Hepatocyte (in vitro differentiated cells): ENCODE results near the gene SMIM44. TPM values are rescaled to one million over a fixed set of nuclear protein-coding genes. Genes with fewer than 3 reads are reported as not detected.

ENCODE experiments used
- DNase-seq: peaks from one replicate; pipeline ENCODE4 v3.0.0-alpha.2; 2016; ENCODE audit warnings: low spot score
- H2AFZ ChIP-seq: fragments of 200-600 bp; sonication (generic); 2 replicates; pipeline ENCODE4 v1.6.0; 2016; ENCODE audit warnings: antibody characterized with exemption, mild to moderate bottlenecking
- H3K27ac ChIP-seq: fragments of 200-600 bp; sonication (generic); 2 replicates; pipeline ENCODE4 v1.5.1; 2016; ENCODE audit warnings: mild to moderate bottlenecking
- H3K27me3 ChIP-seq: fragments of 200-600 bp; sonication (generic); 2 replicates; pipeline ENCODE4 v1.6.1; 2016
- H3K36me3 ChIP-seq: fragments of 200-600 bp; sonication (generic); replicated peaks from 2 replicates; pipeline ENCODE4 v1.5.1; 2016; ENCODE audit warnings: low read depth; ENCODE audit not compliant: insufficient read depth
- H3K4me1 ChIP-seq: fragments of 200-600 bp; sonication (generic); 2 replicates; pipeline ENCODE4 v1.5.1; 2016; ENCODE audit warnings: mild to moderate bottlenecking, moderate library complexity; ENCODE audit not compliant: insufficient read depth
- H3K4me2 ChIP-seq: fragments of 200-600 bp; sonication (generic); 2 replicates; pipeline ENCODE4 v1.6.0; 2016
- H3K4me3 ChIP-seq: fragments of 200-600 bp; sonication (generic); 2 replicates; pipeline ENCODE4 v1.5.1; 2016; ENCODE audit warnings: mild to moderate bottlenecking
- H3K79me2 ChIP-seq: fragments of 200-600 bp; sonication (generic); 2 replicates; pipeline ENCODE4 v1.6.0; 2017; ENCODE audit warnings: mild to moderate bottlenecking
- H3K9me2 ChIP-seq: fragments of 200-600 bp; sonication (generic); replicated peaks from 2 replicates; pipeline ENCODE4 v1.6.0; 2017; ENCODE audit warnings: mild to moderate bottlenecking; ENCODE audit not compliant: insufficient read depth
- H3K9me3 ChIP-seq: fragments of 200-600 bp; sonication (generic); 2 replicates; pipeline ENCODE4 v1.5.1; 2016; ENCODE audit warnings: low read depth, mild to moderate bottlenecking
- H4K20me1 ChIP-seq: fragments of 200-600 bp; sonication (generic); 2 replicates; pipeline ENCODE4 v1.6.0; 2016; ENCODE audit warnings: mild to moderate bottlenecking; ENCODE audit not compliant: insufficient read depth, poor library complexity, severe bottlenecking
- CTCF ChIP-seq: fragments of 200-600 bp; sonication (generic); IDR thresholded peaks from 2 replicates; pipeline ENCODE4 v1.5.1; 2016; ENCODE audit warnings: antibody characterized with exemption, mild to moderate bottlenecking; ENCODE audit not compliant: poor library complexity
- EZH2 ChIP-seq: fragments of 200-600 bp; sonication (generic); IDR thresholded peaks from 2 replicates; pipeline ENCODE4 v1.6.1; 2016; ENCODE audit warnings: antibody characterized with exemption, mild to moderate bottlenecking, borderline replicate concordance
- EZH2phosphoT487 ChIP-seq: fragments of 200-600 bp; sonication (generic); IDR thresholded peaks from one replicate; pipeline ENCODE4 v1.6.1; 2018; ENCODE audit warnings: antibody characterized with exemption, mild to moderate bottlenecking, low read depth, moderate library complexity; ENCODE audit not compliant: unreplicated experiment, severe bottlenecking
- WGBS: methylation state at CpG from one replicate; pipeline ENCODE4 v1.1.6; 2016; ENCODE audit warnings: low lambda C conversion rate; ENCODE audit errors: missing lambda C conversion rate; 5-methylcytosine and 5-hydroxymethylcytosine counted together
- polyA plus RNA-seq: library from polyadenylated mRNA; unstranded; fragments of >200 nt; fragmentation: Nextera tagmentation; extraction: Ambion mirVana; gene quantifications from 2 replicates; pipeline ENCODE4 v1.2.1, GENCODE V29; 2016
- total RNA-seq: library from RNA; depleted of rRNA; stranded (reverse); fragments of >200 nt; gene quantifications from 2 replicates; pipeline ENCODE4 v1.2.3, GENCODE V29; 2014

SMIM44 gene
- total and polyA plus RNA-seq, 2 experiments from 2014 or later, result not detected

- Histone ChIP-seq H3K4me1 (peaks cover 4% of the 10 kb centered on the region), H3K4me2 (no peak overlapping the region), H3K4me3 (no peak overlapping the region), H2AFZ (no peak overlapping the region), H3K27me3 (no peaks in the 10 kb centered on the region), H3K27ac (no peak overlapping the region), H4K20me1 (no peaks in the 10 kb centered on the region), H3K9me3 (no peaks in the 10 kb centered on the region), H3K36me3 (no peaks in the 10 kb centered on the region), H3K79me2 (peaks cover 32% of the 10 kb centered on the region), H3K9me2 (no peaks in the 10 kb centered on the region)
- 98% methylated on average over 31 of the region's 32 CpGs for WGBS
- DNase-seq, result no peak
- TF ChIP-seq EZH2 (no peak), CTCF (no peak), EZH2phosphoT487 (no peak)
Observed at GRCh38 chr19:3496392-3497273, 13.4 kb upstream of the SMIM44 start.

GRCh38 chr19:3494559-3494958, 11.3 kb upstream of the SMIM44 start:
- Histone ChIP-seq H3K9me2 (no peaks in the 10 kb centered on the region), H3K4me2 (no peak overlapping the region), H3K27me3 (no peaks in the 10 kb centered on the region), H3K4me1 (peaks cover 1% of the 10 kb centered on the region), H3K9me3 (no peaks in the 10 kb centered on the region), H3K79me2 (peaks cover 25% of the 10 kb centered on the region), H4K20me1 (no peaks in the 10 kb centered on the region), H3K27ac (no peak overlapping the region), H3K36me3 (no peaks in the 10 kb centered on the region), H3K4me3 (no peak overlapping the region), H2AFZ (no peak overlapping the region)
- no peak for DNase-seq
- 96% methylated on average over 18 of the region's 18 CpGs for WGBS
- no peak for TF ChIP-seq EZH2
- no peak for TF ChIP-seq EZH2phosphoT487
- TF ChIP-seq CTCF, result no peak

GRCh38 chr19:3494051-3494450, 10.8 kb upstream of the SMIM44 start:
- 85% methylated on average over 15 of the region's 15 CpGs for WGBS
- H3K79me2 ChIP-seq, result peaks cover 20% of the 10 kb centered on the region
- H2AFZ ChIP-seq, result no peak overlapping the region
- no peak overlapping the region for H3K27ac ChIP-seq
- no peaks in the 10 kb centered on the region for H3K9me2 ChIP-seq
- no peaks in the 10 kb centered on the region for H4K20me1 ChIP-seq
- no peaks in the 10 kb centered on the region for H3K36me3 ChIP-seq
- no peaks in the 10 kb centered on the region for H3K4me1 ChIP-seq
- no peaks in the 10 kb centered on the region for H3K27me3 ChIP-seq
- H3K4me3 ChIP-seq, result no peak overlapping the region
- H3K4me2 ChIP-seq, result no peak overlapping the region
- H3K9me3 ChIP-seq, result no peaks in the 10 kb centered on the region
- TF ChIP-seq EZH2, result no peak
- TF ChIP-seq EZH2phosphoT487, result no peak
- no peak for TF ChIP-seq CTCF
- DNase-seq, result no peak
